ENCODE results near the gene CTAGE9.
"Not testable (repeated sequence)": the region's sequence is repeated elsewhere in the genome, so short reads cannot be mapped to it uniquely, and the experiment has no call there.

Gene CTAGE9

GRCh38 chr6:131710917-131711316 is at the start of gene CTAGE9:
Gene CTAGE9, minus strand, starts transcription at chr6:131711017. Its CDS starts 0 bp downstream, at chr6:131711017.
- not testable (repeated sequence) for DNase-seq

- DNase-seq = no peak
Observed at GRCh38 chr6:131758920-131759319, 48.1 kb upstream of the CTAGE9 start.

GRCh38 chr6:131756039-131756438 is 45.2 kb upstream of the CTAGE9 start:
- no peak for DNase-seq

GRCh38 chr6:131755597-131755996 is 44.8 kb upstream of the CTAGE9 start:
- DNase-seq = no peak

GRCh38 chr6:131754715-131755567 is 44.1 kb upstream of the CTAGE9 start:
- no peak for DNase-seq

GRCh38 chr6:131754088-131754487 is 43.3 kb upstream of the CTAGE9 start:
- no peak for DNase-seq

GRCh38 chr6:131751012-131751715 is 40.3 kb upstream of the CTAGE9 start:
- not testable (repeated sequence) for DNase-seq

- DNase-seq = no peak
Observed at GRCh38 chr6:131749023-131749422, 38.2 kb upstream of the CTAGE9 start.

GRCh38 chr6:131747821-131748353 is 37.1 kb upstream of the CTAGE9 start:
- no peak for DNase-seq

- no peak for DNase-seq
Observed at GRCh38 chr6:131745476-131745875, 34.7 kb upstream of the CTAGE9 start.

GRCh38 chr6:131744432-131745287 is 33.8 kb upstream of the CTAGE9 start:
- DNase-seq = no peak

GRCh38 chr6:131741688-131742393 is 31.0 kb upstream of the CTAGE9 start:
- DNase-seq = no peak

- DNase-seq = no peak
Observed at GRCh38 chr6:131740161-131740560, 29.3 kb upstream of the CTAGE9 start.

GRCh38 chr6:131739136-131739535 is 28.3 kb upstream of the CTAGE9 start:
- no peak for DNase-seq

GRCh38 chr6:131736811-131737210 is 26.0 kb upstream of the CTAGE9 start:
- DNase-seq = no peak

GRCh38 chr6:131736003-131736596 is 25.3 kb upstream of the CTAGE9 start:
- DNase-seq = no peak

- DNase-seq = no peak
Observed at GRCh38 chr6:131733376-131734016, 22.7 kb upstream of the CTAGE9 start.

- no peak for DNase-seq
Observed at GRCh38 chr6:131731224-131731623, 20.4 kb upstream of the CTAGE9 start.

- no peak for DNase-seq
Observed at GRCh38 chr6:131730264-131730663, 19.4 kb upstream of the CTAGE9 start.

- no peak for DNase-seq
Observed at GRCh38 chr6:131729550-131729949, 18.7 kb upstream of the CTAGE9 start.

GRCh38 chr6:131728296-131728939 is 17.6 kb upstream of the CTAGE9 start:
- no peak for DNase-seq

Data from stimulated activated CD4-positive, alpha-beta T cell treated with anti-CD3 and anti-CD28 coated beads, Interleukin-2, amount 100 ng/mL, for 24 hours (primary cell).